ACC112 (cell line): ENCODE results near the gene RNF152.
"Not testable (repeated sequence)": the region's sequence is repeated elsewhere in the genome, so short reads cannot be mapped to it uniquely, and the experiment has no call there.

Experiments used
- H2AFZ ChIP-seq: fragments of 200-600 bp; sonication (generic); one replicate; pipeline ENCODE4 v1.6.0; 2017; ENCODE audit warnings: antibody characterized with exemption, low read length; ENCODE audit not compliant: unreplicated experiment
- H3K27ac ChIP-seq: fragments of 200-600 bp; sonication (generic); 2 replicates; pipeline ENCODE4 v1.5.1; 2014; ENCODE audit warnings: low read depth, mild to moderate bottlenecking, antibody characterized with exemption, low read length, moderate library complexity
- H3K27me3 ChIP-seq: fragments of 200-600 bp; sonication (generic); 2 replicates; pipeline ENCODE4 v1.6.1; 2014; ENCODE audit warnings: mild to moderate bottlenecking, antibody characterized with exemption, low read length, moderate library complexity, mixed read lengths; ENCODE audit not compliant: insufficient read depth
- H3K36me3 ChIP-seq: fragments of 200-600 bp; sonication (generic); 2 replicates; pipeline ENCODE4 v1.6.1; 2016; ENCODE audit warnings: mild to moderate bottlenecking, antibody characterized with exemption, low read length, moderate library complexity, mixed read lengths; ENCODE audit not compliant: insufficient read depth
- H3K4me1 ChIP-seq: fragments of 200-600 bp; sonication (generic); one replicate; pipeline ENCODE4 v1.6.1; 2016; ENCODE audit warnings: low read length, mixed read lengths; ENCODE audit not compliant: insufficient read depth, unreplicated experiment, control insufficient read depth
- H3K4me3 ChIP-seq: fragments of 200-600 bp; sonication (generic); 2 replicates; pipeline ENCODE4 v1.5.1; 2014; ENCODE audit warnings: mild to moderate bottlenecking, low read depth, low read length
- H3K79me2 ChIP-seq: fragments of 200-600 bp; sonication (generic); one replicate; pipeline ENCODE4 v1.6.0; 2016; ENCODE audit warnings: low read length; ENCODE audit not compliant: control insufficient read depth, unreplicated experiment, insufficient read depth

The RNF152 gene

DNA sequence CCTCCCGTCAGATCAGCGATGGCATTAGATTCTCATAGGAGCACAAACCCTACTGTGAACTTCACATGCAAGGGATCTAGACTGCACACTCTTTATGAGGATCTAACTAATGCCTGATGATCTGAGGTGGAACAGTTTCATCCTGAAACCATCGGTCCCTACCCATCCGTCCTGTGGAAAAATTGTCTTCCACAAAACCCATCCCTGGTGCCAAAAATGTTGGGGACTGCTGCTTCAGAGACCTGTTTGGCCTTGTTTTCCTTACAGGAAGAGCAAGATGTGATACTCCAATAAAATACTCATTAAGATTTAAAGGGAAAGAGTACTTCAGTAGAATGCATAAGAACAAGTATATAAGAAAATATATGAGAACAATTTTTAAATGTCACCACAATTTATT is 71.1 kb downstream of the RNF152 start:
- H3K27ac ChIP-seq = no peak overlapping the region
- H3K4me3 ChIP-seq = no peak overlapping the region
- H3K27me3 ChIP-seq = no peaks in the 10 kb centered on the region
- H3K4me1 ChIP-seq = no peaks in the 10 kb centered on the region
- H3K36me3 ChIP-seq = no peaks in the 10 kb centered on the region
- no peak overlapping the region for H2AFZ ChIP-seq
- no peaks in the 10 kb centered on the region for H3K79me2 ChIP-seq

GRCh38 chr18:61820882-61821281 is 71.9 kb downstream of the RNF152 start:
- Histone ChIP-seq H3K4me1 (no peaks in the 10 kb centered on the region), H3K79me2 (no peaks in the 10 kb centered on the region), H3K27me3 (no peaks in the 10 kb centered on the region), H2AFZ (no peak overlapping the region), H3K36me3 (no peaks in the 10 kb centered on the region), H3K4me3 (no peak overlapping the region), H3K27ac (no peak overlapping the region)

- H3K27me3 ChIP-seq = no peaks in the 10 kb centered on the region
- no peak overlapping the region for H3K27ac ChIP-seq
- no peaks in the 10 kb centered on the region for H3K36me3 ChIP-seq
- H3K4me3 ChIP-seq = no peak overlapping the region
- H3K79me2 ChIP-seq = no peaks in the 10 kb centered on the region
- H3K4me1 ChIP-seq = no peaks in the 10 kb centered on the region
- no peak overlapping the region for H2AFZ ChIP-seq
These were observed 75.7 kb downstream of the RNF152 start for GRCh38 chr18:61817086-61817485.

DNA sequence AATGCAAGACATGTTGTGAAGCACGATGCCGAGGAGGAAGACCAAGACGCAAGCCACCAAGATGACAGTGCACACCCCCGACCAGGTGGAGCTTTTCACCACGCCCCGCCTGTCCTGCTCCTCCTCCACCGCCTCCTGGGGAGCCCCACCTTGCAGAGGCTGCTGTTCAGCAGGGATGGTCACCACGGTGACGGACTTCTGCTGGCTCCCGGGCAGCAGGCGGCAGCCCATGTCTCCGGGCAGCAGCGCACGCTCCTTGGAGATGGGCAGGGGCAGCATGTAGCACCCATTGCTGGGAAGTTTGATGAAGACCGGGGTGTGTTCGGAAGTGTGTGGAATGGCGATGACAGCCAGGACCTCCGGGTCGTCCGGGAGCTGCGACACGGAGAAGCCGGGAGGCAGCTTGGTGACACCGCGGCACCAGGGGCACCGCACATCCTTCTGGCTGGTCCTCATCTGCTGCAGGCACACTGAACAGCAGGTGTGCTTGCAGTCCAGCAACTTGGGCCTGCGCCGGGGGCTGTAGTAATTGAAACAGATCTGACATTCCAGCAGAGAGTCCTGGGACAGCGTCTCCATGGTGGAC is 76.8 kb downstream of the RNF152 start:
- Histone ChIP-seq H3K27ac (no peak overlapping the region), H3K27me3 (no peaks in the 10 kb centered on the region), H3K79me2 (no peaks in the 10 kb centered on the region), H3K36me3 (no peaks in the 10 kb centered on the region), H3K4me1 (no peaks in the 10 kb centered on the region), H3K4me3 (no peak overlapping the region), H2AFZ (no peak overlapping the region)

GRCh38 chr18:61808286-61808685 is 84.5 kb downstream of the RNF152 start:
- no peak overlapping the region for H3K27ac ChIP-seq
- no peaks in the 10 kb centered on the region for H3K27me3 ChIP-seq
- no peaks in the 10 kb centered on the region for H3K4me1 ChIP-seq
- H2AFZ ChIP-seq = no peak overlapping the region
- H3K36me3 ChIP-seq = no peaks in the 10 kb centered on the region
- H3K4me3 ChIP-seq = no peak overlapping the region
- H3K79me2 ChIP-seq = no peaks in the 10 kb centered on the region

DNA sequence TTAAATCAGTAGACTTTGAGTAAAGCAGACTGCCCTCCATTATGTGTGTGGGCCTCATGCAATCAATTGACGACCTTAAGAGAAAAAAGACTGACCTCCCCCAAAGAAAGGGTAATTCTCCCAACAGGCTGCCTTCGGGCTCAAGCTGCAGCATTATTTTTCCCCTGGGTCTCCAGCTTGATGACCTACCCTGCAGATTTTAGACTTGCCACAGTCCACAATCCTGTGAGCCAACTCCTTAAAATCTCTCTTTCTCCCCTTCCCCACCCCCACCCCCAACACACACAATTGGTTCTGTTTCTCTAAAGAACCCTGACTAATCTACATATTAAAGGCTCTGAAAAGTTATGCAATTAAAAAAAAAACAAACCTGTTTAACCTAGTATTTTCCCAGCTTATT is 89.4 kb downstream of the RNF152 start:
- Histone ChIP-seq H3K4me3 (no peak overlapping the region), H2AFZ (no peak overlapping the region), H3K27me3 (no peaks in the 10 kb centered on the region), H3K36me3 (no peaks in the 10 kb centered on the region), H3K79me2 (no peaks in the 10 kb centered on the region), H3K27ac (no peak overlapping the region), H3K4me1 (no peaks in the 10 kb centered on the region)

DNA sequence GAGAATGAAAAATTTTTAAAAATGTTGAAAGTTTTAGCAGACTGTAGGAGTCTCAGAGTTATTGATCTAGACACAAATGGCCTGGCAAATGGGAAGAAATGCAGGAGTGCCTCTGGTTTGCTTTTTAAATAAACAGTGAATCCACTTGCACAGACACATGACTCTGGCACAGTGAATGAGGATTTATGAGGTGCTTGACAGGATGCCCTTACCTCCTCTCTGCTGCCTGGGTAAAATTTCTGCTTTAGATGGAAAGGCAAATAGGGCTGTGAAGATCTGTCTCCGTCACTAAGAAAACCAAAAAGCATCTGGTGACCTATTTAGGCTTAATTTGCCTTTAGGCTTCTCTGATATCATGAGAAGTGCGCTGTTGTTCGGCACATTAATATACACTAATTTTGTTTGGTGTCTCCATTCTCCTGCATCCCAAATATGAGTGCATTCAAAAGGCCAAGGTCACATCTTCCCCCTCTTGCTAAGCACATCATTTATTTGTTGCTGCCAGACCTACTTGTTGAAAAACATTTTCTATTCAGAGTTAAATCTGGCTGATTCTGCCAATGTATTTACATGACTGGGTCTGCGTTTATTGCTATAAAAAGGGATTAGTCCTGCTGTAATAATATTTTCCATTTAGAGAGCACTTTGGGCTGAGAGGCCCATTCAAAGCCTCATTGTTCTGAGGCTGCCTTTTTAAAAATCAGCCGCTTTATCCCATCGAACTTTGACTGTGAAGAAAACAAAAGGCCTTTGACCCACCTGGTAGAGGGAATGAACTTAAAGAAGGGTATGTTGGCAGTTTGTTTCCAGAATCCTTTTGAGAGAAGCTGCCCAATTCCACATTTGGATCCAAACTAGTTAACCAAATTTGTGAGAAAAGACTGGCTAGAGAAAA is 94.9 kb downstream of the RNF152 start:
- H3K79me2 ChIP-seq = no peaks in the 10 kb centered on the region
- no peak overlapping the region for H3K27ac ChIP-seq

DNA sequence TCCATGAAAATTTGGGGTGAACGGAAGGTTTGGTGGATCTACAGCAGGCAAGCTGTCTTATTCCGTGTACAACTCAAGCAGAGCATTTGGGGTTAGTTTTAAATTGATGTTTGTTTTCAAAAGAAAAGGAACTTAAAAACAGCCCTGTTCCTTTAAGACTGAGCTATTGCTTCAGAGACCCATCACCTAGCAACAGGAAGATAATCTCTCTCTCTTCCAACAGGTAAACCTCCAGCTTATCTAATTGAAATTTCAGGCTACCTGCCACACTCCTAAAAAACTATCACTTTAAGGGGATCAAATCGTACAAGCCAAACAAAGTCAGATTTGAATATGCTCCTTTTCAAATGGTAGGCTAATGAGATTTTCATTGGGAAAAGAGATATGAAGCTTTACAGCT is 101.8 kb downstream of the RNF152 start:
- Histone ChIP-seq H3K79me2 (no peaks in the 10 kb centered on the region), H3K27me3 (no peaks in the 10 kb centered on the region), H3K4me3 (no peak overlapping the region), H3K36me3 (no peaks in the 10 kb centered on the region), H3K27ac (no peak overlapping the region), H2AFZ (no peak overlapping the region), H3K4me1 (no peaks in the 10 kb centered on the region)

More for the DNA sequence above, 94.9 kb downstream of the RNF152 start:
- Histone ChIP-seq H3K4me1 (no peaks in the 10 kb centered on the region), H3K27me3 (no peaks in the 10 kb centered on the region), H3K4me3 (no peak overlapping the region), H3K36me3 (no peaks in the 10 kb centered on the region), H2AFZ (no peak overlapping the region)

GRCh38 chr18:61787011-61787670 is 105.7 kb downstream of the RNF152 start:
- not testable (repeated sequence) for H3K4me3 ChIP-seq, H3K4me1 ChIP-seq, H3K79me2 ChIP-seq, H3K27me3 ChIP-seq, H3K36me3 ChIP-seq, H2AFZ ChIP-seq, H3K27ac ChIP-seq

DNA sequence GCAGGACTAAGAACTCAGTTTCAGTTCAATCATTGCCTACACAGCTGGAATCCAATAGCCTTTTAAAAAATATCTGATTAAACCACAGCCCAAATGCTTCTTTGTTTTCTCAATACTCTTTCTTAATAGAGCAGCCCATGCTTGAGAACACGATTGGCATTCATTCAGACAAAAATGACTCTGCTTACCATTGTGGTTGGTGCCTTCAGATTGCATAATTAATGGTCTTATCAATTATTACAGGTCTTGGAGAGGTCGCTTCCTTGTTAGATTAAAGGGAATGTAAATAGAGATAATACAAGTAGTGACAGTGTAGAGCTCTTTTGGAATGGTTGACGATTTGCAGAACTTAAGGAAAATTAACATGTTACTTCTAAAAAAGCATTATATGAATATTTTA is 107.2 kb downstream of the RNF152 start:
- Histone ChIP-seq H2AFZ (no peak overlapping the region), H3K79me2 (no peaks in the 10 kb centered on the region), H3K27me3 (no peaks in the 10 kb centered on the region), H3K27ac (no peak overlapping the region), H3K4me1 (no peaks in the 10 kb centered on the region), H3K4me3 (no peak overlapping the region), H3K36me3 (no peaks in the 10 kb centered on the region)

GRCh38 chr18:61784834-61785233 is 108.0 kb downstream of the RNF152 start:
- no peaks in the 10 kb centered on the region for H3K79me2 ChIP-seq
- H3K4me1 ChIP-seq = no peaks in the 10 kb centered on the region
- H3K27me3 ChIP-seq = no peaks in the 10 kb centered on the region
- H3K36me3 ChIP-seq = no peaks in the 10 kb centered on the region
- H3K27ac ChIP-seq = no peak overlapping the region
- H2AFZ ChIP-seq = no peak overlapping the region
- no peak overlapping the region for H3K4me3 ChIP-seq
